NCI-H69 (cell line): ENCODE measurements around the gene DENND1C.
"Not testable (repeated sequence)": the region's sequence is repeated elsewhere in the genome, so short reads cannot be mapped to it uniquely, and the experiment has no call there.

Experiments
- DNase-seq: peaks from one replicate; lab custom pipeline; 2025; lab: John Stamatoyannopoulos, UW

The DENND1C gene

DNA sequence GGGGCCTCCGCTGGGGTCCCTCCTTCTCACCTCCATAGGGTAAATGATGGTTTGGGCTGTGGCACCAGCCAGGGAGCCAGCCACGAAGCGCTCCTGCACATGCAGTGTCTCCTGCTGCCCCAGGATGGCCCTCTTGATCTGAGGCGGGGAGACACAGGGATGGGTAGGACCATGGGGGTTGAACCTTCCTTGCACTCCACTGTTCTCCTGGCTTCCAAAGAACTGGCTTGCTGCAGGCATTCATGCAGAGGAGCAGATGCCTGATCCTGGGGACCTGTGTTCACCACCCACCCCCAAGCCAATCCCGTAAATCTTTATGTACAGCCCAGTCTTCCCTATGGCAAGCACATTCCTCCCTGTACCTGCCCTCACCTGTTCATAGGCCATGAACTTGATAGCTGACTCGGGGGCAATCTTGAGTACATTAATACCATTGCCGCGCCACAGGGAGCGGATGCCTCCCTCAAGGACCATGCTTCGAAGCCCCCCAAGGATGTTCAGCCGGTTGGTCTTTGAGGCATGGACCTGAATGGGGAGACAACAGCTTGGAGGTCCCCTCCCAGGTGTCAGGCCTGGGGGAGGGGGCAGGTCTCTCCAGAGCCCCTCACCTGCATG, 27.5 kb downstream of the DENND1C start:
- no peak for DNase-seq

DNA sequence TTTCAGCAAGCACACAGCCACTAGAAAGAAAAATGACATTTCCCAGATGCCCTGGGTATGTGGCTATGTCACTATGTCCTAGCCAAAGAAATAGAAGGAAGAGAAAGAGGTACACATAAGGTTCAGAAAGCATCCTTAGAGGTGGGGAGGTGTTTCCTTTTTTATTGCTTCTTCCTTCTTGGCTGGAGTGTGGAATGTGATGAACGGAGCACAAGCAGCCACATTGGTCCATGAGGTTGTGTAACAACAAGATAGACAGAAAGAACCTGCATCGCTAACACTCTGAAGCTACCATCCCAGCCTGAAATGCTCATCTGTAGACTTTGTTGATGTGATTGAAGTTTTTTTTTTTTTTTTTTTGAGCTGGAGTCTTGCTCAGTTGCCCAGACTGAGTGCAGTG, 28.7 kb downstream of the DENND1C start:
- no peak for DNase-seq

DNA sequence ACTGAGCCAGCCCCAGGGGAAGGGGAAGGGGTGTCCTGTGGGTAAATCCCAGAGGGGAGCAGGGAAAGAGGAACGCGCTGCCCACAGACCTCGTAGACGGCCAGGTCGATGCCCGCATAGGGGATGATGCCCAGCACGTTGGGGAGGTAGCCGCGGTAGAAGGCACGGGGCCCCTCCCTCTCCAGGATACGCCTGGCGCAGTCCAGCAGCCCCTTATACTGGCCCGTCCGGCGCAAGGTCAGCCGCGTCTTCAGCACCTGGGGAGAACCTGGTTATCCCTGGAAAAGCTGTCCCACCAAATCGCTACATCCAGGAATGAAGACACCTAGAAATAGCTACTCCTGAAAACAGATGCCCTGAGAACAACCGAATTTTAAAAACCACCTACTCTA, 29.4 kb downstream of the DENND1C start:
- no peak for DNase-seq

DNA sequence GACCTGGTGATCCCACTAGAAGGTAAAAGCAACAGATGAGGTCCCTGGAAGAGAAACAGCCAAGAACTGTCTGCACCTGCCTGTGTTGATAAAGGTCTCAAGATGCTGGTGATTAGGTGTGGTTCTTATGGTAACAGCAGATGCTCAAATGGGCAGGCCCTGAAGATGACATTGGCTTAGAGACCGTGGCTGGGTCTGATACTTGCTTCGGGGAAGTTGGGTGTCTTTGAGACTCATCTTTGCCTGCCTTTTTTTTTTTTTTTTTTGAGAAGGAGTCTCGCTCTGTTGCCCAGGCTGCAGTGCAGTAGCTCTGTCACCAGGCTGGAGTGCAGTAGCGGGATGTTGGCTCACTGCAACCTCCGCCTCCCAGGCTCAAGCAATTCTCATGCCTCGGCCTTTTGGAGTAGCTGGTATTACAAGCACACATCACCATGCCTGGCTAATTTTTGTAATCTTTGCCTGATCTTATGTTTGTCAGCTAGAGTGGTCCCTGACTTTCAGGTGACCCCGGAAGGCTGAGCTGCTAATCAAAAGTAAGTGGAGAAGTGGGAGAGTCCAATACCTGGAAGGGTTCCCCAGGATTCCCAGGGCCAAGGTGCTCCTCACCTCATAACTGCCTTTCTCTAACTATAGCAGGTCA, 29.9 kb downstream of the DENND1C start:
- DNase-seq = no peak

DNA sequence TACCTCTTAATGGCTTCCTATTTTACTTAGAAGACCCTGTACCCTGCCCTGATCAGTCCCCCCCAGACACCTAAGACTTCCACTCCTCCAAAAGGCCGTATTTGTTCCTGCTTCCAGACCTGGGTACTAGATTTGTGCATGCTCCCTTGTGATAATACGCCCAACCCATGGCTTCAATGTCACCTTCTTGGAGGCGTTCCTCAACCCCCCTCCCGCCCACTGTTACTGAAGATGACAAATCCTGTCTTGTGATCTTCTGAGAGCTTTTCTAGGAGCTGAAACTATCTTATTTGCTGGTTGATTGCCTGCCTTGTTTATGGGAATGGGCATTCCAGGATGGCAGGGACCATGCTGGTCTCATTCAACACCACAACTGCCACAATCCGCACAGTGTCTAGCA, 31.4 kb downstream of the DENND1C start:
- DNase-seq = no peak

DNA sequence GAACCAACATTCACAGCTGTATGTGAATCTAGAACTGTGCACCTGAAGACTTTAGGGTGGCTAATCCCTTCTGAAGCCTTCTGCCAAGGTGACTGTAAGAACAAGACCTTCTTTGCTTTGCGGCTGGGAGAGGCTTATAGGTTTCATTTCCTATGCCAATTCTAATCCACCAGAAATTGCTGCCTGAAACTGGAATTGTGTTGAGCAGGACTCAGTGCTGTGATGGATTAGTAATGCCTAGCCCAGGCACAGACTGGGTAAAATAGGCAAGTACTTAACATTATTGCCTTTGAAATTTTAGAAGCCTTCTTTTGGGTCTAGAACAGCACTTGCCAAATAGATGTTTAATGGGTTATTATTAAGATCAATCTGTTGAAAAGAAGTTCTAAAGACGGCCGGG, 33.5 kb downstream of the DENND1C start:
- DNase-seq = no peak

DNA sequence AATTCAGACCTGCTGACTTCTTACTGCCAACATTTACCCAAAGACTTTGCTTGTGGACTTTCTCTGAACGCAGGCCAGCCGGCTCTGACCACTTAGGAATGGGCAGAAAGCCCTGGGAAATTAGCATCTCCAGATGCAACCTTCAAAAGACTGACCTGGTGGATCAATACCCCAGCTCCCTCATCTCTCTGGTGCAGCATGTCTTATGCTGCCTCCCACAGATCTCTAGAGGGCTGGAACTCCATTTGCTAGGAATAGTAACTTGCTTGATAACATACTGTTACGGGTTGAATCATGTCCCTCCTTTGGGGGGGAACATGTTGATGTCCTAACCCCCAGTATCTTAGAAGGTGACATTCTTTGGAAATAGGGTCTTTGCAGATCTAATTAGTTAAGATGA, 35.1 kb downstream of the DENND1C start:
- no peak for DNase-seq

DNA sequence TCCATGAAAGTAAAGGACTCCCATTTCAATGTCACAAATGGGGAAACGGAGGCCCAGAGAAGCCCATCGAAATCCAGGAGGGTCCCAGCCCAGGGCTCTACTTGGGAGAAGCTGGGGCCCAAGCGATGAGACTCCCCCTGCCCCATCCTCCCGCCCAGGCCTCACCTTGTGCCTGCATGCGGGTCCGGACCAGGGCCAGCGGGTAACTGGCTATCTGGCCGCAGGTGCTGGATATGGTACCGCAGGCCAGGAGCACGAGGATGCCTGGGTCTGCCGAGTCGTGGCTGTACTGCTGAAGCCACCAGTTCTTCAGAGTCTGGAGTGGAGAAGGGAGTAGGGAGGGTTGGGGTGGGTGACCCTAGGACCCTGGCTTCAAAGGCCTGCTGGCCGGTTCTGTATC, 37.6 kb downstream of the DENND1C start:
- DNase-seq = no peak

DNA sequence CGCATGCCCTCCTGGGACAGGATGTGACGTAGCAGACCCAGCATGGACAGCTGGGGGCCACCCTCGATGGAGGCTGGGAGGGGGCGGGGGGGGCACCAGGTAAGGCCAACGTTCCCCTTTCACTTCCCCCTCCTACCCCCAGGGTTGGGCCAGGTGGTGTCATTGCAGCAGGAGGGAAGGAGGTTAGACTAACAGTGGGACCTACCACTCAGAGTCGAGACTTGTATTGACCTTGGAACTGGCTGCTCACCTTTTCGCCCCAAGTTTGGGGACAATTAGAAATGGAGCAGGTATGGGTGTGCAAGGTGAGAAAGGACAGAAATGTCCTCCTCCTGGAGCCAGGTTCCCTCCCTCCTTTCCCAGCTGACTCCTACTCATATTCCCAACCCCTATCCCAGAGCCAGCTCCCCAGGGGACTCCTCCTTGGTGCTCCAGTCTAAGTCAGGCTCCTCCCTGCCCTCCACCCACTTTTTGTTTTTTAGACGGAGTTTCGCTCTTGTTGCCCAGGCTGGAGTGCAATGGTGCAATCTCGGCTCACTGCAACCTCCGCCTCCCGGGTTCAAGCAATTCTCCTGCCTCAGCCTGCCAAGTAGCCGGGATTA, 39.4 kb downstream of the DENND1C start:
- no peak for DNase-seq

DNA sequence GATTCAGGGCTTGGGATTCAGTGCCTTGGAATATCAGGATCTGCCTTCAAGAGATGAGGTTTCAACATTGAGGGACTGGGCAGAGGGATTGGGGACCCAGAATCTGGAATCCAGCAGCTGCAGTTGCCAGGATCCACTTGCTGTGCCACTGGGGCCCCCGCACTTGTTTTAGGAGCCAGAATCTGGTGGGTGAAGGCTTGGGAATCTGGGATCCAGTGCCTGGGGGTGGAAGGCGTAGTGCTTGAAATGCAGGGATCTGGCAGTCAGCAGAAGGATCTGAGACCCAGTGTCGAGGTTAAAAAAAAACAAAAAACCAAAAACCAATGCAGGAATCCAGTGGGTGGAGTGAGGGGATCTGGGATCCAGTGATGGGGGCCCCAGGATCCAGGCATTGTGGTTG, 40.7 kb downstream of the DENND1C start:
- no peak for DNase-seq

DNA sequence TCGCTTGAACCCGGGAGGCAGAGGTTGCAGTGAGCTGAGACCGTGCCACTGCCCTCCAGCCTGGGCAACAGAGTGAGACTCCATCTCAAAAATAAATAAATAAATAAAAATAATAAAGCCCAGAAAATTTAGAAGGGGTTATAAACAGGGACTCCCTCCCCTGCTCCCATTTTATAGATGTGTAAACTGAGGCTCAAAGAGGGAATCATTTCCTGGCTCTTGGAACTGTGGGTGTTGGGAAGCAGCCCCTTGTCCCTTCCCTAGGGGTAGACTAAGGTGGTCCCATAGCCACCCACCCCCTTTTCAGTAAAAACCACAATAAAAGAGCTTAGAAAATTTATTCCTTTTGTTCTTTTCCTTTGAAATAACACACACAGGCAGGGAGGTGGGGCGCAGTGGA, 41.8 kb downstream of the DENND1C start:
- DNase-seq = no peak

DNA sequence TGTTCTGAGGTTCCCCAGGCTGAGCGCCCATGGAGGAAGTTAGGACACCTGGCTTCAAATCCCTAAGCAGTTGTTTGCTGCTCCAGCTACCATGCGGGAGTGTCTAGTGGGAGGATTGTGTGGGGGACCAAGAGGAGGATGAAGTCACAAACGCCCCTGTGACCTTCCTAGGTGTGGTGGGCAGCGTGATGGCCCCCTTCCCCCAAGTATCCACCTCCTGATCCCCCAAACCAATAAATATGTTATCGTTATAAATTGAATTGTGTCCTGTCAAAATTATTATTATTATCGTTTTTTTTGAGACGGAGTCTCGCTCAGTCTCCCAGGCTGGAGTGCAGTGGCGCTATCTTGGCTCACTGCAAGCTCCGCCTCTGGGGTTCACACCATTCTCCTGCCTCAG, 47.9 kb downstream of the DENND1C start, which contains the start of gene SLC25A41:
TSS of gene SLC25A41 (minus strand) at position 101 of the 400 bp plus-strand sequence. CDS start at position 31, 70 bp downstream.
- DNase-seq = no peak

DNA sequence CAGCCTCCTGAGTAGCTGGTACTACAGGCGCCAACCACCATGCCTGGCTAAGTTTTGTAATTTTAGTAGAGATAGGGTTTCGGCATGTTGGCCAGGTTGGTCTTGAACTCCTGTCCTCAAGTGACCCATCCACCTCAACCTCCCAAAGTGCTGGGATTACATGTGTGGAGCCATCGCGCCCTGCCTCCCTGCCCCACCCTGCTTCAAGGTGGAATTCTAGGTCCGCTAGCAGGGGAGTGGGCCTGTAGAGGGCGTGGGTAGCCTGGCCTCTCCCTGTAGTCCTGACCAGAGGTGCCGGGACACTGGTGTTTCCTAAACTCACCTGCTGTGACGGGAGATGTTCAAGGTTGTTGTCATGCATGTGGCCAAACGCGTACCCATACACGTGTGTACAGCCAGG, 48.4 kb downstream of the DENND1C start:
- DNase-seq = no peak

DNA sequence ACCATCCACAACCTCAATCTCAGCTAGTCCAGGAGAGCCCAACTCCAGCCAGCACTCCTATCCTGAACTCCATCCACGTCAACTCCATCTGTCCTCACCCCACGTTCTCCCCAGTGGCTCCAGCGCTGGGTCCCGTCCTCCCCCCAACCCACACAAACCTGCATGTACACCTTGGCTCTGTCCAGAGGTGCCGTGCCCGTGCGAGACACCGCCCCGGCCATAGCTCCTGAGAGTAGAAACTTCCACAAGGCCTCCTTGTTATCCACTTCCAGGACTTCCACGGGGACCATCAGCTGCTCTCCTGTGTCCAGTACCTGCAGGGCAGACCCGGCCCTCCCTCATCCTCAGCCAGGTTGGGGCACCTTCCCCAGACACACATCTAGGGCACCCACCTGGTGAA, 49.7 kb downstream of the DENND1C start:
- no peak for DNase-seq

DNA sequence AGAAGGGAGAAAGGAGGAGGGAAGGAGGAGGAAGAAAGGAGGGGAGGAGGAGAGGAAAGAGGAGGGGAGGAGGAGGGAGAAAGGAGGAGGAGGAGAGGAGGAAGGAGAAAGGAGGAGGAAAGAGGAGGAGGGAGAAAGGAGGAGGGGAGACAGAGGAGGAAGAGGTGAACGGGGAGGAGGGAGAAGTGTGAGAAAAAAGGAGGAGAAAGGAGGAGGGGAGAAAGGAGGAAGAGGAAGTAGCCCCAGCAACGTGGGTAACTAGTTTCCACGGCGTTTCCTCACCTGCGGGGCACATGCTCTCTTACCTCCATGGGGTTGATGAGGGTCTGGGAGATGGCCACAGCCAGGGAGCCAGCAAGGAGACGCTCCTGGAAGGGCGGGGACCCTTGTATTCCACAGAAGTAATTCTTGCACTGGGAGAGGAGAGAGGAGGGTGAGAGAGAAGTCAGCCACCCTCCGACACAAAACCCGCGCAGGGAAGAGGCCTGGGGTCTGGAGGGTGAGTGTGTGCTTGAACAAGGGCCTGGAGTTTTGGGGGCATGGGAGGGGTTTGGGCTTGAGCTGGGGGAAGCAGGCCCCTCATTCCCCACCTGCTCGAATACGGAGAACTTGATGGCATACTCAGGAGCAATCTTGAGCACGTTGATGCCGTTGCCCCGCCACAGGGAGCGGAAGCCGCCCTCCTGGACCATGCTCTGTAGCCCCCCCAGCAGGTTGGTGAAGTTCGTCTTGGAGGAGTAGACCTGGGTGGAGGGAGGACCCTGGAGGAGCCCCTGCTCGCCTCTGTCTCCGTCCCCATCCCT, 52.0 kb downstream of the DENND1C start:
- peak; percentile 19 for DNase-seq

DNA sequence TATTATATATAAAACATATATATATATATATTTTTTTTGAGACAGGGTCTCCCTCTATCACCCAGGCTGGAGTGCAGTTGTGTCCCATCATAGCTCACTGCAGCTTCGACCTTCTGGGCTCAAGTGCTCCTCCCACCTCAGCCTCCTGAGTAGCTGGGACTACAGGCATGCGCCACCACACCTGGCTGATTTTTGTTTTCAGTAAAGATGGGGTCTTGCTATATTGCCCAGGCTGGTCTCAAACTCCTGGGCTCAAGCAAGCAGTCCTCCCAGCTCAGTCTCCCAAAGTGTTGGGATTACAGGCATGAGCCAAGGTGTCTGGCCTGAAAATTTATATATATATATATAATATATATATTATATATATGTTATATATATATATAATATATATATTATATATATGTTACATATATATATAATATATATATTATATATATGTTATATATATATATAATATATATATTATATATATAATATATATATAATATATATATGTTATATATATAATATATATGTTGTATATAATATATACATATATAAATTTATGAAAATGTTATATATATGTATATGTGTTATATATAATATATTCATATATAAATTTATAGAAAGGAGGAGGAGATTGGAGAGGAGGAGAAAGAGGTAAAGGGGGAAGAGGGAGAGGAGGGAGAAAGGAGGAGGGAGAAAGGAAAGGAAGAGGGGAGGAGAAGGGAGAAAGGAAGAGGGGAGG, 52.7 kb downstream of the DENND1C start:
- DNase-seq = not testable (repeated sequence)

DNA sequence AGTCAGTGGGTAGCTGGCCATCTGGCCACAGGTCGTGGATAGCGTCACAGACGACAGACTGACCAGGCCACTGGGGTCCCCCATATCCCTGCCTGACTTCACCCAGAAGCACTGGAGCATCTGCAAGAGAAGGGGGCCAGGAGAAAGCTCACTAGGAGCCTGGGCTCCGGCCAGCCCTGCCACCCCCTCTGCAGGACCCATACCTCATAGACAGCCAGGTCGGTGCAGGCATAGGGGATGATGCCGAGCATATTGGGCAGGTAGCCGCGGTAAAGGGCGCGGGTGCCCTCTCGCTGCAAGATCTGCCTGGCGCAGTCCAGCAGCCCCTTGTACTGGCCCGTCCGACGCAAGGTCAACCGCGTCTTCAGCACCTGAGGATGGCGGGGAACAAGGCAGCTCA, 54.5 kb downstream of the DENND1C start:
- DNase-seq = no peak

DNA sequence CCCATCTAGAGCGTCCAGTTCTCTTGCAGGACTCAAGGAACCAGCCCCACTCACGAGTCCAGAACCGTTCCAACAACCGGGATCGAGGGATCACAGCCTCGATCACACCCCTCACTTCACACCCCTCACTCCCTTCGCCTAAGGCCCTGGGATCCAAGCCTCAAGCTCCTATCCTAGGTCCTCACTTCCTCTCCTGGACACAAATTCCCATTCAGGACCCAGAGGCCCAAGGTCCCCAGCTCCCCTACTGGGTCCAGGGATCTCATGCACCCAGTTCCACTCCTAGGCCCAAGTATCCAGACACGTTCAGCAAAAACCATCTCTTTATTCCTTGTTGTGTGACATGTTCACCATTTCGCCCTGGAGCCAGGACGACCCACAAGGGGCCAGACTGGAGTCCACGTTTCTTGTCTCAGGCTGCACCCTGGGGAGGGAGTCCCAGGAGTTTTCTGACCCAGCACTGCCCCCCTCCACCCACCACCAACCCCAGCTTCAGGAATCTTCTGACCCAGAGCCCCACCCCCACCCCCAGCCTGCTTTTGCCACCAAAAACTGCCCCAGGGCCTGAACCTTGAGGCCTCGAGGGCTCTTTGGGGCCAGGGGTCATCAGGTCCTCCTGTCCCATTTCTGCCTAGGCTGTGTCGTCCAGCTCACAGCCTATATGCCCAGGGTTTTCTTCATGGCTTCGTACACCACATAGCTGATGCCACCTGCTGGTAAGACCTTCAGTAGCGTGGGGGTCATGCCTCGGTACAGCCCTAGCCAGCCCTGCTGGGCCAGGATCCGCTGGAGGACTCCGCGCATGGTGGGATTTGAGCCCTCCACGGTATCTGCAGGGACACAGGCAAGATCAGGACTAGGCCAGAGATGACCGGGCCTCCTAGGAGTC, 55.6 kb downstream of the DENND1C start:
- DNase-seq = no peak

DNA sequence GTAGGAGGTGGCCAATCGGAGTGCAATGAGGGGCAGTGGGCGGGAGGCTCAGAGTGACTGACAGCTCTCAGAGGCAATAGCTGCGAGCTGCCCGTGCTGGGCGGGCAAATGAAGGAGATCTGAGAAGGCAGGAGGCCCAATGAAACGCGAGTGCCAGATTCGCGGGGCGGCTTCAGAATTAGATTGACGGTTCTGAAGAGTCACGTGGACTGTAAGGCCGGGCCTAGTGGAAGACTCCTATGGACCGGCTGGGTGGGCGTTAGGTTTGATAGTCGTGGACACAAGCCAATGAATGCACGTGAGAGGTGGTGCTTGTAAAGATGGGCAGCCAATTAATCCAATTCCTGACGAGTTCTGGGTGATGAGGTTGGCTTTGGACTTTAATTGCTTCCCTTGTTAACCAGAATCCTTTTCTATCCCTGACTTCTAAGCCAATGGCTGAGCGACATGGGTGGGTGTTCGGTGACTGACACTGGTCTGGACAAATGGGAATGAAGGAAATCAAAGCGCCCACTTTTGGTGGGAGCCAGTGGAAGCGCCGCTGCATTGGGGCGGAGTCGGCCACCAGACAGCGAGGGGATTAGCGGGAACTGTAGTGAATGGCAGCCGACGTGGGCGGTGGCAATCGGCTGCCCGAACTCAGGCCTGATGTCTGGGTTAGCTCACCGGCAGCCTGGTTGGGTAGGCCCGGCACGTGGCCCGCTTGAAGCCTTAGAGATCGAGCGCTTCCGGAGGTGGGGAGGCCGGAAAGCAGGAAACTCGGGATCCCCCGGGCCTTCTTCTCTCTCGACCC, 56.5 kb downstream of the DENND1C start:
- DNase-seq = peak; percentile 100

DNA sequence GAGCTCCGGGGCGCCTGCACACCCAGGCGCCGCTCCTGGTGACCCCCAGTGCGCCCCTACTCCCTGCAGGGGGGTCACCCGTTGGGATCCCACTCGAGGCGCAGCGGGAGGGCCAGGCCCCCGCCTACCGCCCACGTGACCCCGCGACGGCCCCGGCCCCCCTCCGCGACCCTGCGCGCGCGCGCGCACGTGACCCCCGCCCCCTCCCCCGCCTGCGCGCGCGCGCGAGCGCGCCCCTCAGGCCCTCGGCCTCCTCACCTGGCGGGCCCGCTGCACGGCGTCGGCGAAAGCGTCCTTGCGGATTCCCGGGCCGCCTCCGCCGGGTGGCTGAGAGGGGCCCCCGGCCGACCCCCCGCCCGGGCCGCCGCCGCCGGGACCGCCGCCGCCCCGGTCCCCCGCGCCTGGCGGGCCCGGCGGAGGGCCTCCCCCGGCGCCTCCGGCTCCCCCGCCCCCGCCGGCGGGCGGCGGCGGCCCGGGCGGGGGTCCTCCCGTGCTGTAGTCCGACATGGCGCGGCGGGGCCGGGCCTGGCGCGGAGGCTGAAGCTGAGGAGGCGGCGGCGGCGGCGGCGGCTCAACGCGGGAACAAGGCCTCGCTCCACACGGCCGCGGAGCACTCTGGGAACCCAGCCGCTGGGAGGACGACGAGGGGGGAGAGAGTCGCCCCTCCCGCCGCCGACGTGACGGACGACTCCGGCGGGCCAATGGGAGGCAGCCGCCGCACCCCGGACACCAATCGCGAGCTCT, 57.2 kb downstream of the DENND1C start, which contains the start of gene KHSRP:
TSS of gene KHSRP (minus strand) at position 617 of the 744 bp plus-strand sequence. CDS start at position 507, 110 bp downstream.
- DNase-seq = peak; percentile 59
